SK-N-SH (cell line): ENCODE data around the gene TTC39B. TPM values are rescaled to one million over a fixed set of nuclear protein-coding genes. Genes with fewer than 3 reads are reported as not detected.

ENCODE experiments used
- CTCF ChIA-PET: fragments of 300-600, 350-600 bp; formaldehyde crosslinking; extraction: SDS; loops from one replicate; lab custom pipeline; 2021; lab: Yijun Ruan, JAX
- POLR2A ChIA-PET: fragments of 350-600 bp; sonication (Branson Sonifier 250); formaldehyde crosslinking; extraction: SDS; loops from one replicate; lab custom pipeline; 2020; ENCODE audit warnings: antibody characterized with exemption, inconsistent platforms; lab: Yijun Ruan, JAX
- DNase-seq: peaks from one replicate; pipeline ENCODE4 v3.0.0; 2012
- H2AFZ ChIP-seq: fragments of 200-600 bp; sonication (generic); 2 replicates; pipeline ENCODE4 v1.8.1; 2016; ENCODE audit warnings: antibody characterized with exemption, mild to moderate bottlenecking, low read depth
- H3F3A ChIP-seq: fragments of 200-600 bp; sonication (generic); replicated peaks from 2 replicates; pipeline ENCODE3; 2016; ENCODE audit warnings: antibody characterized with exemption, mild to moderate bottlenecking; ENCODE audit not compliant: insufficient read depth
- H3K27ac ChIP-seq, 2 experiments: fragments of 200-500 bp in 1 of 2; fragments of 200-600 bp in 1 of 2; sonication (Bioruptor generic) in 1 of 2; sonication (generic), shearing (Covaris generic) in 1 of 2; 2 replicates each; pipeline versions ENCODE4 v1.5.1 to v1.6.1; 2014 to 2016; ENCODE audit warnings: low read depth in 2 of 2, inconsistent platforms in 1 of 2, low read length in 1 of 2, mild to moderate bottlenecking in 1 of 2, mixed read lengths in 1 of 2
- H3K27me3 ChIP-seq: fragments of 200-600 bp; sonication (generic), shearing (Covaris generic); 2 replicates; pipeline ENCODE4 v1.6.1; 2016; ENCODE audit warnings: mixed run types; ENCODE audit not compliant: insufficient read depth
- H3K36me3 ChIP-seq, 2 experiments: fragments of 200-500 bp in 1 of 2; fragments of 200-600 bp in 1 of 2; sonication (Bioruptor generic) in 1 of 2; sonication (generic) in 1 of 2; replicated peaks in 1 of 2; 2 replicates each; pipeline versions ENCODE3 to v1.5.1; 2014 to 2016; ENCODE audit warnings: low read length in 1 of 2, mild to moderate bottlenecking in 1 of 2; ENCODE audit not compliant: insufficient read depth in 2 of 2, control insufficient read depth in 1 of 2
- H3K4me1 ChIP-seq, 2 experiments: fragments of 200-500 bp in 1 of 2; fragments of 200-600 bp in 1 of 2; sonication (Bioruptor generic) in 1 of 2; sonication (generic), shearing (Covaris generic) in 1 of 2; 2 replicates each; pipeline versions ENCODE4 v1.5.1 to v1.6.1; 2014 to 2016; ENCODE audit warnings: low read depth in 1 of 2, low read length in 1 of 2, mixed run types in 1 of 2; ENCODE audit not compliant: insufficient read depth in 2 of 2, control insufficient read depth in 1 of 2
- H3K4me2 ChIP-seq: fragments of 200-600 bp; sonication (generic), shearing (Covaris generic); 2 replicates; pipeline ENCODE4 v1.6.1; 2017; ENCODE audit warnings: mixed run types
- H3K4me3 ChIP-seq, 2 experiments: fragments of 200-500 bp in 1 of 2; fragments of 200-600 bp in 1 of 2; sonication (Bioruptor generic) in 1 of 2; sonication (generic), shearing (Covaris generic) in 1 of 2; 2 replicates each; pipeline versions ENCODE4 v1.5.1 to v1.8.1; 2014 to 2016; ENCODE audit warnings: low read depth in 2 of 2, inconsistent platforms in 1 of 2, low read length in 1 of 2, mild to moderate bottlenecking in 1 of 2, mixed read lengths in 1 of 2, moderate library complexity in 1 of 2
- H3K79me2 ChIP-seq: fragments of 200-600 bp; sonication (generic); 2 replicates; pipeline ENCODE4 v1.8.1; 2017; ENCODE audit warnings: mild to moderate bottlenecking; ENCODE audit not compliant: insufficient read depth
- H3K9ac ChIP-seq: fragments of 200-600 bp; sonication (generic); 2 replicates; pipeline ENCODE4 v1.6.1; 2017; ENCODE audit warnings: mixed run types
- H3K9me2 ChIP-seq: fragments of 200-600 bp; sonication (generic); 2 replicates; pipeline ENCODE4 v1.6.1; 2017; ENCODE audit warnings: mixed run types
- H3K9me3 ChIP-seq: fragments of 200-600 bp; sonication (generic); 2 replicates; pipeline ENCODE4 v1.6.1; 2017; ENCODE audit warnings: mixed run types, mild to moderate bottlenecking, moderate library complexity
- H4K20me1 ChIP-seq: fragments of 200-600 bp; sonication (generic); 2 replicates; pipeline ENCODE4 v1.6.1; 2017; ENCODE audit warnings: mild to moderate bottlenecking, mixed run types; ENCODE audit not compliant: insufficient read depth
- CHD2 ChIP-seq: fragments of 150-350 bp; IDR thresholded peaks from 2 replicates; pipeline ENCODE4 v1.6.1; 2018; ENCODE audit warnings: low read length; ENCODE audit not compliant: partially characterized antibody
- ELF1 ChIP-seq: IDR thresholded peaks from 2 replicates; pipeline ENCODE4 v1.4.0; 2012
- EP300 ChIP-seq, 2 experiments: IDR thresholded peaks; 2 replicates each; pipeline versions ENCODE4 v1.4.0 to v1.6.1; 2012; ENCODE audit warnings: borderline replicate concordance in 1 of 2, low read depth in 1 of 2, low read length in 1 of 2
- GABPA ChIP-seq: IDR thresholded peaks from 2 replicates; pipeline ENCODE4 v1.4.0; 2012; ENCODE audit warnings: low read depth, mild to moderate bottlenecking
- JUND ChIP-seq: IDR thresholded peaks from 2 replicates; pipeline ENCODE4 v1.4.0; 2012
- MAX ChIP-seq: IDR thresholded peaks from 2 replicates; pipeline ENCODE4 v1.4.0; 2012; ENCODE audit warnings: low read depth
- MEF2A ChIP-seq: IDR thresholded peaks from 2 replicates; pipeline ENCODE4 v1.4.0; 2012; ENCODE audit warnings: low read depth, borderline replicate concordance
- NFIC ChIP-seq: IDR thresholded peaks from 2 replicates; pipeline ENCODE4 v1.4.0; 2012; ENCODE audit warnings: borderline replicate concordance
- NRF1 ChIP-seq: IDR thresholded peaks from 2 replicates; pipeline ENCODE4 v1.6.1; 2012; ENCODE audit warnings: low read depth, mild to moderate bottlenecking, low read length
- PBX3 ChIP-seq: IDR thresholded peaks from 2 replicates; pipeline ENCODE4; 2012
- RFX5 ChIP-seq: IDR thresholded peaks from 2 replicates; pipeline ENCODE4 v1.6.1; 2012; ENCODE audit warnings: mild to moderate bottlenecking, improper control_type of control experiment, low read length
- TEAD4 ChIP-seq: IDR thresholded peaks from 2 replicates; pipeline ENCODE4 v1.4.0; 2012; ENCODE audit warnings: mild to moderate bottlenecking, borderline replicate concordance; ENCODE audit not compliant: insufficient read depth
- USF2 ChIP-seq: fragments of 150-350 bp; IDR thresholded peaks from 2 replicates; pipeline ENCODE4 v1.6.1; 2017; ENCODE audit warnings: antibody characterized with exemption, low read length, low read depth, borderline replicate concordance
- WGBS: methylation state at CpG from one replicate; pipeline ENCODE4 v1.1.6; 2017; ENCODE audit warnings: low lambda C conversion rate; 5-methylcytosine and 5-hydroxymethylcytosine counted together
- polyA plus RNA-seq, 3 experiments: library from polyadenylated mRNA; depleted of rRNA; stranded (reverse); fragments of >200 nt; gene quantifications; 2 replicates each; pipeline ENCODE4 v1.2.3, GENCODE V29; 2012

TTC39B gene
- polyA plus RNA-seq, 1 of the 3 experiments (the other 2 are of a cell fraction), result 0.54 TPM

GRCh38 chr9:15154677-15155076 is 152.3 kb downstream of the TTC39B start:
- Histone ChIP-seq H4K20me1 (no peaks in the 10 kb centered on the region), H3K36me3 (no peaks in the 10 kb centered on the region), H3K9ac (no peak overlapping the region), H3F3A (peaks cover under 1% of the 10 kb centered on the region), H3K4me3 (no peak overlapping the region), H3K27me3 (no peaks in the 10 kb centered on the region), H3K4me1 (peaks cover 3% of the 10 kb centered on the region in 2 experiments; a peak in 3 of 4 replicates), H3K79me2 (no peaks in the 10 kb centered on the region), H2AFZ (no peak overlapping the region), H3K9me3 (no peaks in the 10 kb centered on the region), H3K9me2 (no peaks in the 10 kb centered on the region), H3K27ac (no peak overlapping the region), H3K4me2 (no peak overlapping the region)
- no peak for DNase-seq
- 49% methylated on average over 4 of the region's 4 CpGs for WGBS
- ChIA-PET CTCF (interaction anchor here (0.6 to 0.9 kb wide), 3 partner anchors 14 to 385 kb away, joined by 3 read pairs; no protein-coding TSS in a partner anchor), POLR2A (no interaction called here)
- no peak for TF ChIP-seq ELF1
- no peak for TF ChIP-seq NFIC
- no peak for TF ChIP-seq MAX
- TF ChIP-seq CHD2, result no peak
- no peak for TF ChIP-seq NRF1
- no peak for TF ChIP-seq GABPA
- no peak for TF ChIP-seq USF2
- no peak for TF ChIP-seq EP300 (IDR thresholded peaks at IDR 0.05; ENCODE audit: borderline replicate concordance in 1 of 2, low read depth in 1 of 2, low read length in 1 of 2)
- TF ChIP-seq TEAD4, result no peak
- no peak for TF ChIP-seq JUND
- TF ChIP-seq RFX5, result no peak
- no peak for TF ChIP-seq MEF2A

- Histone ChIP-seq H3K4me3 (no peak overlapping the region), H3K27me3 (no peaks in the 10 kb centered on the region), H3K79me2 (no peaks in the 10 kb centered on the region), H2AFZ (no peak overlapping the region), H3K36me3 (no peaks in the 10 kb centered on the region), H3K9me2 (no peaks in the 10 kb centered on the region), H3K9me3 (no peaks in the 10 kb centered on the region), H4K20me1 (no peaks in the 10 kb centered on the region), H3K4me2 (no peak overlapping the region), H3K4me1 (peaks cover 3% of the 10 kb centered on the region in 2 experiments; a peak in 3 of 4 replicates), H3K9ac (no peak overlapping the region), H3K27ac (no peak overlapping the region), H3F3A (peaks cover 4% of the 10 kb centered on the region)
- ChIA-PET POLR2A (no interaction called here), CTCF (interaction anchor here (0.8 to 0.9 kb wide), 2 partner anchors 11 to 307 kb away, joined by 3 to 5 read pairs; no protein-coding TSS in a partner anchor)
- TF ChIP-seq GABPA, result no peak
- no peak for TF ChIP-seq EP300 (IDR thresholded peaks at IDR 0.05; ENCODE audit: borderline replicate concordance in 1 of 2, low read depth in 1 of 2, low read length in 1 of 2)
- no peak for TF ChIP-seq PBX3
- WGBS, result 39% methylated on average over 3 of the region's 3 CpGs
- no peak for DNase-seq
Observed at GRCh38 chr9:15153961-15154360, 153.1 kb downstream of the TTC39B start.
